ENCODE measurements around the gene PLSCR4.

PLSCR4 gene

GRCh38 chr3:146160964-146161662, 89.8 kb downstream of the PLSCR4 start, which contains the start of gene PLOD2:
Gene PLOD2 (minus strand): TSS chr3:146161184. CDS start chr3:146160989, 195 bp downstream.
- DNase-seq (ENCODE audit: low spot score), result no peak

DNA sequence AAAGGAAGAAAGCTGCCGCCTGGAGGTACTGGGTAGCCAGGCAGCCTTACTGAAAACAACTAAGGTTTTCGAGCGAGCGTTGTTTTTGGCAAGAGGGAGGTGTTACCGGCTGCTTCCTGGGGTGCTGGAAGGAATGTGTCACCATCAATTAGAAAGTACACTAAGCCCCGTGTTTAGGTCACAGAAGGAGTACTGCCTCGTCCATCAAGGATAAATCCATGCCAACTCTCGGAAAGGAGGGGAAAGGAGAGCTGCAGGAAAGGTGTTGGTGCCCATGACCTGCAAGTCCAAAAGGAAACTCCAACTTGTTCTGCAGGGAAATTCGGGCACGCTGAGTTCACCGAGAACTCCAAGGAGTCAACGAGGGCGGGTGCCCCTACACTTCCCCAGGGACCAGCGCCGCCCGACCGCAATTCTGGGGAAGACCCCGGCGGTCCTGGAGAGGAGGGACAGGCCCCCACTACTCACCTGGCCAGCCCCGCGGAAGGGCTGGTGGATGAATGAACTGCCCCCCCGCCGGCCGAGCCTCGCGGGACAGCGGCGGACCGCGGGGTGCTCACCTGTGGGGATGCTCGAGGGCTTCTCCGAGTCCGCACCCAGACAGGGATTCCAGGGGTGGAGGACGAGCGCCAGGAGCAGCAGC, 90.5 kb downstream of the PLSCR4 start:
- DNase-seq (ENCODE audit: low spot score), result peak; percentile 72

GRCh38 chr3:146159616-146160320, 91.1 kb downstream of the PLSCR4 start:
- DNase-seq (ENCODE audit: low spot score), result peak; percentile 58

GRCh38 chr3:146159037-146159436, 91.9 kb downstream of the PLSCR4 start:
- DNase-seq (ENCODE audit: low spot score), result no peak

DNA sequence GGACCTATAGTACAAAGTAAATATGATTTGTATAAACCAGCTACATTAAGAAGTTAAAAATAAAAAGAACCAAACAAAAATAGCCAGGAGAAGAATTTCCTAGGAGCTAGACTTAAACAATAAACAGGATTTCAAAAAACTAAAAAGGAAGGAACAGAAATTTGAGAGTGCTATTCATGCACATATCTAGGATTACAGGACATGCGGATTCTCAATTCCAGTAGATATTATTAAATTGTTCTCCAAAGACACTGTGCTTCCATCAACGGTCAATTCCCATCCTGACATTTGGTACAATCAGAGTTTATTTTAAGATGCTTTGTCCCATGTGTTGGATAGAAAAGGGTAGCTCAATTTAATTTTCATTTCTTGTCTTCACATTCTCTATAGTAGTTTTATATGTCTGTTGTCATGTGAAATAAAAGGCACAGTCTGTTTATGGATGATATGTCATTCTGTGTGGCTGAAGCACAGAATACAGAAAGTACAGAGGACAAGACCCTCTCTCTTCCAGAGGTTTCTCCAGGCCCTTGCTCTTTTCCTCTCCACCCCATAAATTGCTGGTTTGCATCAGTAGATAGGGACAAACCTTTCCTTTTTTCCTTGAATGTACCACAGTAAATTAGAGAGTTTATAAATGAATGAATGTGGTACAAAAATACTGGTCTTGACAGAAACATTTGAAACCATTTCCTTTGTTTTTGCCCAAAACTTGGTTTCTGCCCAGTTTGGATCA, 93.4 kb downstream of the PLSCR4 start:
- DNase-seq (ENCODE audit: low spot score), result no peak

DNA sequence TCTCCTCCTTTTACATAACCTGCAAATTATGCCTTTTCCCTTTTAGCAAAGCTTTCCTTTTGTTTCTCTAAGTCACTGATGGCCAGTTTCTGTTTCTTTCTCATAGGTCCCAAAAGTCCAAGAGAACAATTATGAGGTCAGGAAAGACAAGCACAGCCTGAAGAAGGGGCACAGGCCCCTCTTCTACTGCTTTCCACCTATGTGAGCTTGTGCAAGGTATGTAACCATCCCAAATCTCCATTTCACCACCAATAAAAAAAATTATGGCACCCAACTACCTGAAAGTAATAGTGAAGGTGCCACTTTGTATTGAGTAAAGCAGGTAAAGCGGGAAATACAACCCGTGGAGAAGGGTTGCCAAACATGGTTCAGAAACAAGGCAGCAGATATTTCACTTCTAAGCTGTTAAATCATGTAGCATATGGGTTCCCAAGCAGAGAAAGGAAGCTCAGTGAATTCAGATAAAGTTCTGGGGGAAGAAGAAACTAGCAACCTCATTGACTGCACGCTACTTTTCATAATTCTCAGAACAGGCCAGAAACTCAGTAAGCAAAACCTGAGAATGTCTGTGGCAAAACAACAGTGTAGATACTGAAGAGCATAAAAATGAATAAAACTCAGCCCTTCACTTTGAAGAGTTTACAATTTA, 94.1 kb downstream of the PLSCR4 start:
- no peak for DNase-seq (ENCODE audit: low spot score)

DNA sequence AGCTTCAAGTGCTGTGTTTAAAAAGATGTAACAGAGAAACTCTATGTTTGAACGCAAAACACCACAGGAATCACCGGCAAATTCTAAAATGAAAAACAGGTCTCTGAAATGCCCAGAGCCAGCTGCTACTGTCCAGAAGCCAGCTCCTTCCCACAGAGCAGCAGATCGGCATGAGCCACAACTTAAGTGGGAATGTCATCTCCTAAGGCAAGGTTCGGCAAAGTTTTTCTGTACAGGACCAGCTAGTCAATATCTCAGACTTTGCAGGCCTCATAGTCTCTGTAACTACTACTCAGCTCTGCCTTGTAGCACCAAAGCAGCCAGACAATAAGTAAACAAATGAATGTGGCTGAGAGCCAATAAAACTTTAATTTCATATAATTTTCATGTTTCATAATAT, 94.8 kb downstream of the PLSCR4 start:
- DNase-seq (ENCODE audit: low spot score), result no peak

DNA sequence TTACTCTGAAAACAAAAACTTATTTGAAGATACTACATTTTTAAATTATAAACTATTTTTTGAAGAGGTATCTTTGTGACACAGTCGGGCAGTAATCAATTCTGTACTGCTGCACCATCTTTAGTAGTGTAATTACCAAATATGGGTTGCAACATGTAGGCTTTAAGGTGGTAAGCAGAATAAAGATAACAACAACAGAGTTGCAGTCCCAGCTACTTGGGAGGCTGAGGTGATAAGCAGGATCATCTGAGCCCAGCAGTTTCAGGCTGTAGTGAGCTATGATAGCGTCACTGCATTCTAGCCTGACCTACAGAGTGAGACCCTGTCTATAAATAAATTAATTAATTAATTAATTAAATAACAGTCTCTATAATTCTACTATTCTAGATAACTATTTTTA, 95.9 kb downstream of the PLSCR4 start:
- no peak for DNase-seq (ENCODE audit: low spot score)

GRCh38 chr3:146154316-146154715, 96.6 kb downstream of the PLSCR4 start:
- no peak for DNase-seq (ENCODE audit: low spot score)

DNA sequence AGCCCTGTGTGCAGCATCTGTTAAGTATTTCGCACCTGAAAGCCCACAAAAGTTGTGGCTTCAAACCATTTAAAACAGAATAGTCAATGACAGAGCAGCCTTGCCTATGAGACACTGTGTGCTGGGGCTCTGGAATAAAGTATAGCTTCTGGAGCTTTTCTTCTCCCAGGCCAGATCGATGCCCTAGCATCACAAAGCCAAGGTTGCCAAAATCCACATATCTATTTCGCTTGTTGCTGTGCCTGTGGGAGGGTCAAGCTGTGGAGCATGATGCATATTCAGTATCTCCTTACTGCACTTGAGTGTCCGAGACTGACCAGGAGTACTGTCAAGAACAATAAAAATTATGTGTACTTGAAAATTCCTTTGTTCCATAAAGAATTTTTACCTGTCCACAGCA, 97.5 kb downstream of the PLSCR4 start:
- no peak for DNase-seq (ENCODE audit: low spot score)

DNA sequence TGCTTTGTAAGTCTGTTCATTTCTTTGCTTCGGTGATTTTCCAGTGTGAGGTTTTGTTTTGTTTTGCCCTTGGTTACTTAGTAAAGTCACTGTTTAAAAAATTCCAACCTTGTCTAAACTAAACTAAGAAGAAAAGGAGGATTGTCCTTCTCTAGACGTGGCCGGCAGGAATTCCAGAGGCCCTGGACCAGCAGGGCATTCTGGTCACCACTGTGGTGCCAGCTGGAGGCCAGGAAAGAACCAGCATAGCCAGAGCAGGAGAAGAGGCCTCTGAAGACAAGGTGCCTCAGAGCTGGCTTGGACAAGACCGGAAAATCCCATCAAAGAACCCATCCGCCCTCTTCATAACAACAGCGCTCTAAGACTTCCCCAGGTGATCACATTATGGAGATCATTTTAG, 98.1 kb downstream of the PLSCR4 start:
- no peak for DNase-seq (ENCODE audit: low spot score)

- DNase-seq (ENCODE audit: low spot score), result no peak
These were observed 102.4 kb downstream of the PLSCR4 start for GRCh38 chr3:146148468-146148931.

- no peak for DNase-seq (ENCODE audit: low spot score)
These were observed 105.3 kb downstream of the PLSCR4 start for GRCh38 chr3:146145642-146146041.

DNA sequence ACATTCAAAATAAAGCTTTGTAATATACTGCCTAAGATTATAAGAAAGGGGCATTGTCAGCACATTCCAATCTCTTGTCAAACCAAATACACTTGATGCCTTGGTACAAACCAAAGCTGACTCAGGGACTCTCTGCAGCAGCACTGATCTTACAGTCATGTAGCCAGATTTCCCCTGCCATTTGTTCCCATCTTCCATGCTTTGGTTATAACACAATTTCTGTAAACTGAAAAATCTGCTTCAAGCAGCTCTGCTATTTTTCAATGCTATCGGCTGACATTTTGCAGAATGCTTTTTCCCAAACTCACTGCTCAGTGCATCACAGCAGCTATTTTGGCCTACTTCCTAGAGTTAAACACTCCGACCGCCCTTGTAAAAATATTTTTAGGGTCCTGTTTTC, 108.1 kb downstream of the PLSCR4 start:
- peak; percentile 44 for DNase-seq (ENCODE audit: low spot score)
